Progenitor cell of endocrine pancreas (in vitro differentiated cells): ENCODE measurements around the gene SLC5A2. TPM values are rescaled to one million over a fixed set of nuclear protein-coding genes. Genes with fewer than 3 reads are reported as not detected.
"Not testable (repeated sequence)": the region's sequence is repeated elsewhere in the genome, so short reads cannot be mapped to it uniquely, and the experiment has no call there.

Experiments
- DNase-seq: peaks from one replicate; pipeline ENCODE4 v3.0.0; 2021; ENCODE audit warnings: low spot score; ENCODE audit not compliant: unreplicated experiment
- H3K27ac Mint-ChIP-seq: 2 replicates; pipeline ENCODE4 v1.8.0; 2021; ENCODE audit warnings: mild to moderate bottlenecking, moderate library complexity, mixed read lengths
- H3K27me3 Mint-ChIP-seq: 2 replicates; pipeline ENCODE4 v1.8.0; 2021; ENCODE audit warnings: mixed read lengths
- H3K36me3 Mint-ChIP-seq: 2 replicates; pipeline ENCODE4 v1.8.0; 2022; ENCODE audit warnings: mixed read lengths; ENCODE audit not compliant: insufficient read depth
- H3K4me1 Mint-ChIP-seq: 2 replicates; pipeline ENCODE4 v1.8.0; 2021; ENCODE audit warnings: low read depth, mixed read lengths
- H3K4me3 Mint-ChIP-seq: 2 replicates; pipeline ENCODE4 v1.8.0; 2021; ENCODE audit warnings: low read depth, mild to moderate bottlenecking, moderate library complexity, mixed read lengths
- H3K9me3 Mint-ChIP-seq: 2 replicates; pipeline ENCODE4 v1.8.0; 2021; ENCODE audit warnings: low read depth, mixed read lengths
- total RNA-seq: library from RNA; stranded (reverse); gene quantifications from 2 replicates; pipeline ENCODE4 v1.2.1, GENCODE V29; 2021
- TF ChIP-seq, protein P1 (sequence below): fragments of 200-600 bp; sonication (generic); IDR thresholded peaks from one replicate; pipeline ENCODE4 v1.5.0; 2021; ENCODE audit warnings: antibody characterized with exemption, mild to moderate bottlenecking; ENCODE audit not compliant: unreplicated experiment

The SLC5A2 gene
- total RNA-seq, 1 donor from 2014 or later = 0.29 TPM

DNA sequence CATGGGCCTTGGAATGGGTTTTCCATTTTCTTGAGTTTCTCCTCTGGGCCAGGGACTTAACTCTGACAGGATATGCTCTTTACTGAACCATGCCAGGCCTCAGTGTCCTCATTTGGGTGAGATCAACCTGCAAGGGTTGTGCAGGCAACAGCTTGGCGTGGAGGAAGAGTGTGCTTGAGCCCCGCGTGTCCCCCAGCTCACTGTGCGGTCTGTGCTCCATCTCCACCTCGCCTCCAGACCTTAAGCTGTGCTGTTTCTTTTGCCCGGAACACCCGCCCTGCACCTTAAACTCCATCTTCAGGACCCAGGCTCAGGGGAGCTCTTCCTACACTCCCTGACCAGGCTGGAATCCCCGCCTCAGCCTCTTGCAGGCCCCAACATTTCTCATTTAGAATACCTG, 15.6 kb downstream of the SLC5A2 start:
- no peaks in the 10 kb centered on the region for H3K27me3 Mint-ChIP-seq
- TF ChIP-seq, protein P1, sequence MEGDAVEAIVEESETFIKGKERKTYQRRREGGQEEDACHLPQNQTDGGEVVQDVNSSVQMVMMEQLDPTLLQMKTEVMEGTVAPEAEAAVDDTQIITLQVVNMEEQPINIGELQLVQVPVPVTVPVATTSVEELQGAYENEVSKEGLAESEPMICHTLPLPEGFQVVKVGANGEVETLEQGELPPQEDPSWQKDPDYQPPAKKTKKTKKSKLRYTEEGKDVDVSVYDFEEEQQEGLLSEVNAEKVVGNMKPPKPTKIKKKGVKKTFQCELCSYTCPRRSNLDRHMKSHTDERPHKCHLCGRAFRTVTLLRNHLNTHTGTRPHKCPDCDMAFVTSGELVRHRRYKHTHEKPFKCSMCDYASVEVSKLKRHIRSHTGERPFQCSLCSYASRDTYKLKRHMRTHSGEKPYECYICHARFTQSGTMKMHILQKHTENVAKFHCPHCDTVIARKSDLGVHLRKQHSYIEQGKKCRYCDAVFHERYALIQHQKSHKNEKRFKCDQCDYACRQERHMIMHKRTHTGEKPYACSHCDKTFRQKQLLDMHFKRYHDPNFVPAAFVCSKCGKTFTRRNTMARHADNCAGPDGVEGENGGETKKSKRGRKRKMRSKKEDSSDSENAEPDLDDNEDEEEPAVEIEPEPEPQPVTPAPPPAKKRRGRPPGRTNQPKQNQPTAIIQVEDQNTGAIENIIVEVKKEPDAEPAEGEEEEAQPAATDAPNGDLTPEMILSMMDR = no peak
- no peak overlapping the region for H3K4me3 Mint-ChIP-seq
- no peak overlapping the region for H3K27ac Mint-ChIP-seq
- H3K36me3 Mint-ChIP-seq = peaks cover 10% of the 10 kb centered on the region
- H3K9me3 Mint-ChIP-seq = no peaks in the 10 kb centered on the region
- no peak for DNase-seq
- no peaks in the 10 kb centered on the region for H3K4me1 Mint-ChIP-seq

DNA sequence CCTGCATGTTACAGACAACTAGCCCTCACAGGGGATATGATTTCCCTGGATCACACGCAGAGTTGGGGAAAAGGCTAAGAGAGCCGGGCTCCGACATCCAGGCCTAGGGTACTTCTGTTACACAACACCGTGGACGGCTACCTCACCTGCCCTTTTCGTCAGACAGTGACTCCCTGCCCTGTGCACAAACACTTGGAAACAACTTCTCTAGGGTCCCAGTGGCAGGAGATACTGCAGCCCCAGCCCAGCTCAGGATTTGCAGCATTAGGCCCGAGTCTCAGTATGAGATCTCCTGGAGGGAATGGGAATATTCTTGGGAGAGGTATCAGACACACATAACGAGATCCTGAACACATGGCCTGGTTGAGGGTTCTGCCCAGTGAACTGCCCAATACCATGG, 17.0 kb downstream of the SLC5A2 start:
- Mint-ChIP-seq H3K27ac (no peak overlapping the region), H3K4me1 (no peaks in the 10 kb centered on the region), H3K27me3 (no peaks in the 10 kb centered on the region), H3K4me3 (no peak overlapping the region), H3K36me3 (peaks cover 9% of the 10 kb centered on the region), H3K9me3 (no peaks in the 10 kb centered on the region)
- DNase-seq = no peak
- TF ChIP-seq, protein P1 = no peak

DNA sequence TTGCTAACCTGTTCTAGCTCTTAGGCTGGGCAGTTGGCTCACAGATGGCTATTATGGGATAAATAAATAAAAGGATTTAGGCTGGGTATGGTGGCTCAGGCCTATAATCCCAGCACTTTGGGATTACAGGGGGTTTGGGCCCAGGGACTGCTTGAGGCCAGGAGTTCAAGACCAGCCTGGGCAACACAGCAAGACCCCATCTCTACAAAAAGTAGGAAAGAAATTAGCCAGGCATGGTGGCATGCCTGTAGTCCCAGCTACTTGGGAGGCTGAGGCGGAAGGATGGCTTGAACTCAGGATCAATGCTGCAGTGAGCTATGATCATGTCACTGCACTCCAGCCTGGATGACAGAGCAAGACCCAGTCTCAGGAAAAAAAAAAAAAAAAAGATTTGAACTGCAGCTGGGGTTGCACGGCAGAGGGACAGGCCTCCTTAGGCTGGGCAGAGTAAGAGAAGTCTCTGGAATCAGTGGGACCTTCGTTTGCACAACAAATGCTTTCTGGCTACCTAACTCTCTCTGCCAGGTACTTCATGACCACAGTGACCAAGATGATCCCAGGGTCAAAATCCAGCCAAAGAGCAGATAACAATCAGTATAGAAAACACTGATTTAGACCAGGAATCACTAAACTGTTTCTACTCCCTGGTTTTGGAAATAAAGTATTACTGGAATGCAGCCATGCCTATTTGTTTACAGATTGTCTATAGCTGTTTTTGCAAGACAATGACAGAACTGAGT, 18.5 kb downstream of the SLC5A2 start:
- peaks cover 9% of the 10 kb centered on the region for H3K36me3 Mint-ChIP-seq
- H3K4me3 Mint-ChIP-seq = no peak overlapping the region
- peaks cover 5% of the 10 kb centered on the region for H3K4me1 Mint-ChIP-seq
- no peak for DNase-seq
- H3K27me3 Mint-ChIP-seq = no peaks in the 10 kb centered on the region
- H3K27ac Mint-ChIP-seq = no peak overlapping the region
- H3K9me3 Mint-ChIP-seq = no peaks in the 10 kb centered on the region
- TF ChIP-seq, protein P1 = no peak

DNA sequence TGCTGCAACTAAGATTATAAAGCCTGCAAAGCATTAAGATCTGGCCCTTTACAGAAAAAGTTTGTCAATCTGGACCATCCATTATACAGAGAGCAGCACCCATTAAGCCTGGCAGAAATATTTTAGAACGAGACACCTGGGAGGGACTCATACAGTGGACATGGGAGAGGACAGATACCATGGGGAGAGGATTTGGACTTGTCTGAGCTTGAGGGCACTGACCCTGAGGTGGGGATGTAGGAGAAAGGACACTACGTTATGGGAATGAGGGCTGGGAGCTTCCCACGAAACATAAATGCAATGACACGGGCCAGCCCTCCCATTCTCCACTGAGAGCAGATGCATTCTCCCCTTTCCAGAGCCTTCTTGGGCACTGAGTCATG, 19.0 kb downstream of the SLC5A2 start:
- Mint-ChIP-seq H3K4me1 (peaks cover 6% of the 10 kb centered on the region), H3K9me3 (no peaks in the 10 kb centered on the region), H3K36me3 (peaks cover 9% of the 10 kb centered on the region), H3K27ac (no peak overlapping the region), H3K27me3 (no peaks in the 10 kb centered on the region), H3K4me3 (no peak overlapping the region)
- TF ChIP-seq, protein P1 = no peak
- no peak for DNase-seq

DNA sequence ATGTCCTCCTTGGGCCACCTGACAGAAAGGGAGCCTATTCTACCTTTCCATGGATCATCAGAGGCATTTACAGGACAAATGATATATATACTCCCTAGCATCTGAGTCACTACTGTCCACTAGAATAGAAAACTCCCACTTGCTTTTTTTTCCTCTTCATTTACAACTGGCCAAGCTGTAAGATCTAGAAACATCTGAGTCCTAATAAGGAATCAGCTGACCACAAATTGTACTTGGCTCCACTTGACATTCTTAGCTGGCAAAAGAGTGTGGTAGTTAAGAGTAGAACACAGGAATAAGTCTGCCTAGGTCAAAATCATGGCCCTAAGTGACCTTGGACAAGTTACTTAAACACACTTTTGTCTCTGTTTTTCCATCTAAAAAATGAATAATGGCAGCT, 20.1 kb downstream of the SLC5A2 start:
- Mint-ChIP-seq H3K4me1 (peaks cover 11% of the 10 kb centered on the region), H3K27ac (no peak overlapping the region), H3K36me3 (peaks cover 4% of the 10 kb centered on the region)

DNA sequence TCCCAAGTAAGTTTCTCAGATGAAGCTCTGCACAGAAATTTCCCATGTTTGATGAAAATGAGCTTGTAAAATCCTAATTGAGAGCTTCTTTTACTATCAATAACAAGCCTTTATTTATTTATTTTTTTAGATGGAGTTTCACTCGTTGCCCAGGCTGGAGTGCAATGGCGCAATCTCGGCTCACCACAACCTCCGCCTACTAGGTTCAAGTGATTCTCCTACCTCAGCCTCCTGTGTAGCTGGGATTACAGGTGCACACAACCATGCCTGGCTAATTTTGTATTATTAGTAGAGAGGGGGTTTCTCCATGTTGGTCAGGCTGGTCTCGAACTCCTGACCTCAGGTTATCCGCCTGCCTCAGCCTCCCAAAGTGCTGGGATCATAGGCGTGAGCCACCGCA, 20.6 kb downstream of the SLC5A2 start:
- peaks cover 13% of the 10 kb centered on the region for H3K4me1 Mint-ChIP-seq
- not testable (repeated sequence) for H3K4me3 Mint-ChIP-seq, H3K27me3 Mint-ChIP-seq, H3K9me3 Mint-ChIP-seq, H3K36me3 Mint-ChIP-seq, H3K27ac Mint-ChIP-seq, DNase-seq

More for the DNA sequence above, 20.1 kb downstream of the SLC5A2 start:
- Mint-ChIP-seq H3K27me3 (no peaks in the 10 kb centered on the region), H3K4me3 (no peak overlapping the region), H3K9me3 (no peaks in the 10 kb centered on the region)
- TF ChIP-seq, protein P1 = no peak
- no peak for DNase-seq
